Nephron (organoid): Measurements from ENCODE around the gene BMI1.
"Not testable (repeated sequence)": the region's sequence is repeated elsewhere in the genome, so short reads cannot be mapped to it uniquely, and the experiment has no call there.

Experiments
- H3K27ac Mint-ChIP-seq, 3 experiments: 2 replicates each; pipeline ENCODE4 v1.8.0; 2020; ENCODE audit warnings: mixed read lengths in 3 of 3, mild to moderate bottlenecking in 2 of 3, moderate library complexity in 1 of 3
- H3K27me3 Mint-ChIP-seq: 2 replicates; pipeline ENCODE4 v1.8.0; 2021; ENCODE audit warnings: low read depth, mild to moderate bottlenecking, moderate library complexity, mixed read lengths
- H3K36me3 Mint-ChIP-seq: 2 replicates; pipeline ENCODE4 v1.8.0; 2020; ENCODE audit warnings: low read depth, mixed read lengths
- H3K4me1 Mint-ChIP-seq: 2 replicates; pipeline ENCODE4 v1.8.0; 2020; ENCODE audit warnings: mixed read lengths
- H3K4me3 Mint-ChIP-seq, 3 experiments: 2 replicates each; pipeline ENCODE4 v1.8.0; 2020; ENCODE audit warnings: mild to moderate bottlenecking in 3 of 3, mixed read lengths in 3 of 3, moderate library complexity in 2 of 3
- H3K9me3 Mint-ChIP-seq: 2 replicates; pipeline ENCODE4 v1.8.0; 2020; ENCODE audit warnings: mixed read lengths
- CTCF ChIP-seq, 3 experiments: fragments of 200-600 bp; sonication (generic); IDR thresholded peaks; one replicate each; pipeline ENCODE4 v1.5.0; 2021; ENCODE audit warnings: antibody characterized with exemption in 3 of 3; ENCODE audit not compliant: unreplicated experiment in 3 of 3

Gene BMI1

GRCh38 chr10:22294694-22295093, 26.2 kb upstream of the BMI1 start:
- Mint-ChIP-seq H3K27ac (no peak overlapping the region), H3K9me3 (no peaks in the 10 kb centered on the region), H3K36me3 (no peaks in the 10 kb centered on the region), H3K4me3 (no peak overlapping the region), H3K4me1 (no peaks in the 10 kb centered on the region), H3K27me3 (peaks cover 5% of the 10 kb centered on the region)
- no peak for TF ChIP-seq CTCF (IDR thresholded peaks at IDR 0.05; ENCODE audit: unreplicated experiment in 3 of 3)

GRCh38 chr10:22301193-22301592, 19.7 kb upstream of the BMI1 start:
- TF ChIP-seq CTCF (IDR thresholded peaks at IDR 0.05; ENCODE audit: unreplicated experiment in 3 of 3) = no peak
- H3K4me1 Mint-ChIP-seq = no peaks in the 10 kb centered on the region
- H3K27ac Mint-ChIP-seq = no peak overlapping the region
- H3K27me3 Mint-ChIP-seq = peaks cover 5% of the 10 kb centered on the region
- H3K9me3 Mint-ChIP-seq = no peaks in the 10 kb centered on the region
- H3K4me3 Mint-ChIP-seq = no peak overlapping the region
- no peaks in the 10 kb centered on the region for H3K36me3 Mint-ChIP-seq

GRCh38 chr10:22303461-22303860, 17.4 kb upstream of the BMI1 start:
- Mint-ChIP-seq H3K4me3 (no peak overlapping the region), H3K36me3 (no peaks in the 10 kb centered on the region), H3K9me3 (no peaks in the 10 kb centered on the region), H3K27me3 (no peaks in the 10 kb centered on the region), H3K27ac (no peak overlapping the region), H3K4me1 (no peaks in the 10 kb centered on the region)
- TF ChIP-seq CTCF (IDR thresholded peaks at IDR 0.05; ENCODE audit: unreplicated experiment in 3 of 3) = no peak

- Mint-ChIP-seq H3K36me3 (no peaks in the 10 kb centered on the region), H3K27ac (no peak overlapping the region), H3K4me3 (no peak overlapping the region), H3K27me3 (peaks cover 4% of the 10 kb centered on the region), H3K9me3 (no peaks in the 10 kb centered on the region), H3K4me1 (no peaks in the 10 kb centered on the region)
- TF ChIP-seq CTCF (IDR thresholded peaks at IDR 0.05; ENCODE audit: unreplicated experiment in 3 of 3) = no peak
Measured at GRCh38 chr10:22305721-22306120, 15.2 kb upstream of the BMI1 start.

- no peak for TF ChIP-seq CTCF (IDR thresholded peaks at IDR 0.05; ENCODE audit: unreplicated experiment in 3 of 3)
- Mint-ChIP-seq H3K36me3 (no peaks in the 10 kb centered on the region), H3K4me3 (no peak overlapping the region), H3K9me3 (no peaks in the 10 kb centered on the region), H3K27ac (no peak overlapping the region), H3K27me3 (peaks cover 18% of the 10 kb centered on the region), H3K4me1 (no peaks in the 10 kb centered on the region)
Measured at GRCh38 chr10:22308390-22308789, 12.5 kb upstream of the BMI1 start.

- no peak for TF ChIP-seq CTCF (IDR thresholded peaks at IDR 0.05; ENCODE audit: unreplicated experiment in 3 of 3)
- Mint-ChIP-seq H3K27me3 (peaks cover 18% of the 10 kb centered on the region), H3K9me3 (no peaks in the 10 kb centered on the region), H3K36me3 (no peaks in the 10 kb centered on the region), H3K4me1 (no peaks in the 10 kb centered on the region), H3K4me3 (no peak overlapping the region), H3K27ac (no peak overlapping the region)
Measured at GRCh38 chr10:22309180-22310000, 11.5 kb upstream of the BMI1 start.

GRCh38 chr10:22310012-22310411, 10.9 kb upstream of the BMI1 start:
- peaks cover 22% of the 10 kb centered on the region for H3K27me3 Mint-ChIP-seq
- not testable (repeated sequence) for H3K9me3 Mint-ChIP-seq, H3K36me3 Mint-ChIP-seq, H3K4me3 Mint-ChIP-seq, H3K4me1 Mint-ChIP-seq, H3K27ac Mint-ChIP-seq
